ENCODE results near the gene GPX2.

- TF ChIP-seq EZH2 (IDR thresholded peaks at IDR 0.05; ENCODE audit: borderline replicate concordance, low read length) = no peak
- no peak for TF ChIP-seq CTCF (conservative IDR thresholded peaks at IDR 0.05 in 1 of 2, IDR thresholded peaks at IDR 0.05 in 1 of 2; ENCODE audit: extremely low read depth in 1 of 2, insufficient read depth in 1 of 2, low read depth in 1 of 2, low read length in 2 of 2)
These were observed 2.7 kb downstream of the GPX2 start for GRCh38 chr14:64939817-64940190.
